Peyer's patch (tissue), 4 donors: ENCODE results near the gene XYLT1. TPM values are rescaled to one million over a fixed set of nuclear protein-coding genes. Genes with fewer than 3 reads are reported as not detected.

ENCODE experiments used
- DNase-seq, 3 donors: peaks; one replicate each; pipeline ENCODE4 v3.0.0-alpha.2; 2017 to 2019
- H3K27ac ChIP-seq, 4 donors: fragments of 200-600 bp; sonication (generic); one replicate each; pipeline ENCODE4 v1.5.1; 2016 to 2019
- H3K27me3 ChIP-seq, 2 donors: fragments of 200-600 bp; sonication (generic); one replicate each; pipeline ENCODE4 v1.5.1; 2019
- H3K36me3 ChIP-seq, 3 donors: fragments of 200-600 bp; sonication (generic); one replicate each; pipeline ENCODE4 v1.5.1; 2016 to 2019
- H3K4me1 ChIP-seq, 4 donors: fragments of 200-600 bp; sonication (generic); one replicate each; pipeline ENCODE4 v1.5.1; 2016 to 2019
- H3K4me3 ChIP-seq, 4 donors: fragments of 200-600 bp; sonication (generic); 1 replicate in 3 of 4; 2 replicates in 1 of 4; pipeline ENCODE4 v1.5.1; 2016 to 2019; ENCODE audit warnings: mild to moderate bottlenecking in 1 of 4
- H3K9me3 ChIP-seq, 4 donors: fragments of 200-600 bp; sonication (generic); one replicate each; pipeline ENCODE4 v1.5.1; 2016 to 2019; ENCODE audit warnings: mild to moderate bottlenecking in 1 of 4
- CTCF ChIP-seq, 6 experiments: fragments of 450-650 bp in 4 of 6; fragments of 200-600 bp in 2 of 6; sonication (generic) in 1 of 6; IDR thresholded peaks; one replicate each; pipeline ENCODE4 v1.5.1; 2017 to 2019; ENCODE audit warnings: antibody characterized with exemption in 6 of 6, mild to moderate bottlenecking in 3 of 6, moderate library complexity in 1 of 6
- POLR2A ChIP-seq, 2 donors: fragments of 450-650 bp; IDR thresholded peaks; one replicate each; pipeline ENCODE4 v1.5.1; 2017; ENCODE audit warnings: antibody characterized with exemption in 2 of 2, mild to moderate bottlenecking in 2 of 2, moderate library complexity in 2 of 2
- total RNA-seq, 4 donors: library from RNA; depleted of rRNA; stranded (reverse); fragments of >200 nt; gene quantifications; one replicate each; pipeline ENCODE4 v1.1.0, GENCODE V29; 2016

The XYLT1 gene
- total RNA-seq, 4 donors from 2014 or later: 18.7 to 42.1 (median 37.7) TPM

DNA sequence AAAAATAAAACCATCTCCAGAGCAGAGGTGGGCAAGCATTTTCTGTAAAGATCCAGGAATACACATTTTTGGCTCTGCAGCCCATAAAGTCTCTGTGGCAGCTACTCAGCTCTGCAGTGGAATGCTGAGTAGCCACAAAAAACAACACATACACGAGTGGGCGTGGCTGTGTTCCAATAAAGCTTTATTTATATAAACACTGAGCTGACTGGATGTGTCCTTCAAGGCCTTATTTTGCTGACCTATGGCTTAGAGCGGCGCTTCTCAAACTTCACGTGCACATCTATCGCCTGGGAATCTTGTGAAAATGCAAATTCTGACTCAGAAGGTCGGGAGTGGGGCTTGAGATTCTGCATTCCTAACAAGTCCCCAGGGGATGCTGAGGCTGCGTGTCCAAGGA is 39.7 kb downstream of the XYLT1 start:
- no peak for DNase-seq
- H3K9me3 ChIP-seq: no peaks in the 10 kb centered on the region
- no peaks in the 10 kb centered on the region for H3K36me3 ChIP-seq
- no peak overlapping the region for H3K27ac ChIP-seq
- no peaks in the 10 kb centered on the region for H3K4me1 ChIP-seq
- TF ChIP-seq CTCF (IDR thresholded peaks at IDR 0.05): no peak
- TF ChIP-seq POLR2A (IDR thresholded peaks at IDR 0.05): no peak
- H3K27me3 ChIP-seq: no peaks in the 10 kb centered on the region
- H3K4me3 ChIP-seq: no peak overlapping the region

DNA sequence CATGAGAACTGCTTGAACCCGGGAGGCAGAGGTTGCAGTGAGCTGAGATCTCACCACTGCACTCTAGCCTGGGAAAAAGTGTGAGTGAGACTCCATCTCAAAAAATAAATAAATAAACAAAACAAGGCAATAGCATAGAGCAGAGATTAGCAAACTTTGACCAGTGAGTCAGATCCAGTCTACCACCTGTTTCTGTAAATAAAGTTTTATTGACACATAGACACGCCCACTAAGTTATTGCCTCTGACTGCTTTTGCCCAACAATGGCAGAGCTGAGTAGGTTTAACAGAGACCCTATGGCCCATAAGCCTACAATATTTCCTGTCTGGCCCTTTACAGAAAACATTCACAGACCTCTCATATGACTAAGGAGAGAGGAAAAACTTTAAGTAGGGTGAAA is 44.3 kb downstream of the XYLT1 start:
- Histone ChIP-seq H3K4me1 (no peaks in the 10 kb centered on the region), H3K4me3 (no peak overlapping the region), H3K27me3 (no peaks in the 10 kb centered on the region), H3K36me3 (no peaks in the 10 kb centered on the region), H3K9me3 (no peaks in the 10 kb centered on the region), H3K27ac (no peak overlapping the region)
- no peak for DNase-seq
- TF ChIP-seq CTCF (IDR thresholded peaks at IDR 0.05): no peak
- TF ChIP-seq POLR2A (IDR thresholded peaks at IDR 0.05): no peak

- DNase-seq: no peak
- TF ChIP-seq POLR2A (IDR thresholded peaks at IDR 0.05) (no peak), CTCF (IDR thresholded peaks at IDR 0.05) (no peak)
- no peak overlapping the region for H3K4me3 ChIP-seq
- no peak overlapping the region for H3K27ac ChIP-seq
- no peaks in the 10 kb centered on the region for H3K27me3 ChIP-seq
- no peaks in the 10 kb centered on the region for H3K4me1 ChIP-seq
- H3K9me3 ChIP-seq: no peaks in the 10 kb centered on the region
- no peaks in the 10 kb centered on the region for H3K36me3 ChIP-seq
Observed at GRCh38 chr16:17424771-17425170, 46.0 kb downstream of the XYLT1 start.

DNA sequence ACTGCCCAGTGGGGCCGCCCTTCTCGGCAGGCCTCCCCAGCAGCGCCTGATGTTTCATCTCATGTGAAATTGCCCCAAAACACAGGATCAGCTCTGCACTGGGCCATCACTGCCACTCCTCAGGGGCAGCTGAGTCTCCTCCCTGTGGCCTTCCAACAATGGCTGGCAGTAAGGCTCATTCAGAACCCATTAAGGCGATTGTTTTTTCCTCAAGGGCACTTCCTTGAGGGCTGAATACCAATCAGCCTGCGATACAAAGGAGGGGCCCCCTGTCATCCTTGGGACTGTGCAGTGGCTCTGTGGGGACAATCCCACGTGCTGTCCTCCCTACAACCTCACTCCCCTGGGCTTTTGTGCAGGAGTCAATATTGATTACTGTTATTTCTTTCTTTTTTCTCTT is 47.5 kb downstream of the XYLT1 start:
- H3K4me3 ChIP-seq: no peak overlapping the region
- no peaks in the 10 kb centered on the region for H3K27me3 ChIP-seq
- TF ChIP-seq CTCF (IDR thresholded peaks at IDR 0.05): no peak
- no peak for TF ChIP-seq POLR2A (IDR thresholded peaks at IDR 0.05)
- no peak for DNase-seq
- no peaks in the 10 kb centered on the region for H3K36me3 ChIP-seq
- H3K27ac ChIP-seq: no peak overlapping the region
- no peaks in the 10 kb centered on the region for H3K4me1 ChIP-seq
- H3K9me3 ChIP-seq: no peaks in the 10 kb centered on the region

DNA sequence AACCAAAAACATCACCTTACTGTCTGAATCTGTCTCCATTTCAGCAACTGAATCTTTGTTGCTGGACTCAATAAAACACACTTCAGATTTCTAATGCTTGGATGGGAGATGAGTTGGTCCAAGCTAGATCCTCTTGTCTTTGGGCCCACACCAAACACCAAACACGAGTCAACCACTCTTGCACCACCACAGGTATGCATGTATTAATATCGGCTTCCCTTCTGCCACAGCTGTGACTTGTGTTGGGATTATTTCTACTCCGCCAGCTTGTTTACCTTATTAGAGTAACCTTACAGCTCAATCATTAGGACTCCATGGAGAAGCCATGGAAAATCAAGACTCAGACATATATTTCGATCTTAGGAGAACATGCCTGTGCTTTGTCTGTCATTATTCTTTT is 49.9 kb downstream of the XYLT1 start:
- TF ChIP-seq POLR2A (IDR thresholded peaks at IDR 0.05) (no peak), CTCF (IDR thresholded peaks at IDR 0.05) (no peak)
- Histone ChIP-seq H3K27ac (no peak overlapping the region), H3K9me3 (no peaks in the 10 kb centered on the region), H3K36me3 (no peaks in the 10 kb centered on the region), H3K4me1 (peaks cover 0 to 7% (median 5%) of the 10 kb centered on the region in 4 donors), H3K4me3 (no peak overlapping the region), H3K27me3 (no peaks in the 10 kb centered on the region)
- no peak for DNase-seq

DNA sequence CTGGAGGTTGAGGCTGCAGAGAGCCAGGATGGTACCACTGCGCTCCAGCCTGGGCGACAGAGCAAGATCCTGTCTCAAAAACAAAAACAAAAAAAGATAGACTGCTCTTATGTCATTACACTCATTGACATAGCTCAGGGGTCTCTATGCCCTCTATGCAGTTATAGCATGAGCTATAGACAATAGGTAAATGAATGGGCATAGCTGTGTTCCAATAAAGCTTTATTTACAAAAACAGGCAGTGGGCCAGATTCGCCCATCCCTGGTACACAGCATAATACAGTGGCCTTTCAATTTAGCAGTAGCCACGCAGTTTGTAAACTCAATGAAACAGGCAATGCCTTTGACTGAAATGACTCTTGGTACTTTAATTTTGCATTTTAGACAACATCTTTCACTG is 51.5 kb downstream of the XYLT1 start:
- Histone ChIP-seq H3K27me3 (no peaks in the 10 kb centered on the region), H3K9me3 (no peaks in the 10 kb centered on the region), H3K36me3 (no peaks in the 10 kb centered on the region), H3K27ac (no peak overlapping the region), H3K4me3 (no peak overlapping the region), H3K4me1 (peaks cover 0 to 14% (median 8%) of the 10 kb centered on the region in 4 donors)
- TF ChIP-seq POLR2A (IDR thresholded peaks at IDR 0.05) (no peak), CTCF (IDR thresholded peaks at IDR 0.05) (no peak)
- DNase-seq: no peak
